Hematopoietic multipotent progenitor cell treated with erythropoietin and hydrocortisone succinate and interleukin-3 and kit ligand, for 6 days (in vitro differentiated cells): ENCODE measurements around the gene EYS.

Source experiments
- DNase-seq: peaks from one replicate; pipeline ENCODE4 v3.0.0-alpha.2; 2015

Gene EYS

GRCh38 chr6:65191471-65191870 lies 515.6 kb downstream of the EYS start:
- no peak for DNase-seq

- no peak for DNase-seq
Measured at GRCh38 chr6:65189236-65189881, 517.7 kb downstream of the EYS start.

DNA sequence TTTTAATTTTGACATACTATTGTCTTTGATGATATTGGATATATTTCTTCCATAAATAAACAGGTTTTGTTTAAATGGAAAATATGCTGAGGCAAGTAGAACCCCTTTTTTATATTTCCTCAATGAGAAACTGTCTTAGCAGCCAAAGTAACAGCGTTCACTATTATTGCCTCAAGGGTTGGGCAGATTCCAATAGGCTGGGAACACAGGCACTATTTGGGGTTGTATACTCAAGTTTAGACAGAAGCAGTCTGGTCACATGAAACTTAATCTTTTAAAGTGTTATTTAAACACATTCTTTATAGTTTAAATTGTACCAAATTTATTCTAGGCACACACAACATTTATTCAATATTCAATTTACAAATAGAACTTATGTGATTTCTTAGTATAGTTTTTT lies 520.2 kb downstream of the EYS start:
- no peak for DNase-seq

DNA sequence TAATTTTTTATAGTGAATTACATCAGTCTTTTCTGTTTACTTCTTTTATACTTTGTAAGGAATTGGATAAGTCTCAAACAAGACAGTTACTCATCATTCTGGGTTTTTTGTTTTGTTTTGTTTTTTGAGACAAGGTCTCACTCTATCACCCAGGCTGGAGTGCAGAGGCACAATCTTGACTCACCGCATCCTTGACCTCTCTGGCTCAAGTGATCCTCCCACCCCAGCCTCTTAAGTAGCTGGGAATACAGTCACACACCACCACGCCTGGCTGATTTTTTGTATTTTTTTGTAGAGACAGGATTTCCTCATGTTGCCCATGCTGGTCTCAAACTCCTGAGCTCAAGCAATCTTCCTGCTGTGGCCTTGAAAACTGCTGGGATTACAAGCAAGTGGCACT lies 524.3 kb downstream of the EYS start:
- no peak for DNase-seq

DNA sequence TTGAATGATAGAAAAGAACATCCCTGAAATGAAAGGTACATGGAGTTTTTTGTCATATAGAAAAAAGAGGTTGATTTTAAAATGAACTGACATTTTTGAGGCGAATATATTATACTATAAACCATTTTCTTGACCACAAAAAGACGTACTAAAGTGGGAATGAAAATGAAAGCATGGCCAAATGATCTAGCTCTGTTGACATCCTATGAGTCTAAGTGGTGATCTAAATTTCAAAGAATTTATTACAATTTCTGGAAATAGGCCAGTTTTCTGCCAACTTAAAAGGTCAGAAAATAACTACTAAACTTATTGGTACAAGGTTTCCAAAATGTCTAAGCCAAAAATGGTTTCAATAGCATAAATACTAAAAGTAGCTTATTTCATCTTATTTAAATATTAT lies 536.8 kb downstream of the EYS start:
- no peak for DNase-seq

- no peak for DNase-seq
Measured at GRCh38 chr6:65161661-65162060, 545.4 kb downstream of the EYS start.

- DNase-seq = no peak
Measured at GRCh38 chr6:65157025-65157424, 550.0 kb downstream of the EYS start.

GRCh38 chr6:65155083-65155482 lies 551.9 kb downstream of the EYS start:
- DNase-seq = no peak

DNA sequence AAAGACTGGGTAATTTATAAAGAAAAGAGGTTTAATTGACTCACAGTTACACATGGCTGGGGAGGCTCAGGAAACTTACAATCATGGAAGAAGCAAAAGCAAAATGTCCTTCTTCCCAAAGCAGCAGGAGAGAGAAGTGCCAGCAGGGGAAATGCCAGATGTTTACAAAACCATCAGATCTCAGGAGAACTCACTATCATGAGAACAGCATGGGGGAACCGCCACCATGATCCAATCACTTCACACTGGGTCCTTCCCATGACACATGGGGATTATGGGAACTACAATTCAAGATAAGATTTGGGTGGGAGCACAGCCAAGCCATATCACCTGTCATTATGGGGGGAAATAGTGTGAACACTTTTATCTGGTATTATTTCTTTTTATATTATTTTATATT lies 557.2 kb downstream of the EYS start:
- no peak for DNase-seq

GRCh38 chr6:65148839-65149238 lies 558.2 kb downstream of the EYS start:
- DNase-seq = no peak

DNA sequence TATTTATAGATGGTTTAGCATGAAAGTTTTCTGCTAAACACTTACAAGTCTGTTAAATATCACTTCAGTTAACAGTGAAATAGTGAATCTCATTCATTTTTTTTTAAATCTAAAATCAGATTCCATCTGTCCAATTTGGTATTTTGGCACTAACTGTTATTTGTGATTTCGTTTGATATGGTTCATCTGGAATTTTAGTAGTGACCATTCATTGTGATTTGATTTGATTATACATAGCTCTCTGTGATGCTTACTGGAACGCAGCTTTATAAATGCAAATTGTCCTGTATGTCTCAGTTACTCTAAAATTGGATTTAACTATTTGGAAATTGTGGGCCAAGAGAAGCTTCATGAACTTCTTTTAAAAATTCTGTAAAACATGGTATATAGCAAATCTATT lies 571.5 kb downstream of the EYS start:
- no peak for DNase-seq

- no peak for DNase-seq
Measured at GRCh38 chr6:65126667-65127066, 580.4 kb downstream of the EYS start.

DNA sequence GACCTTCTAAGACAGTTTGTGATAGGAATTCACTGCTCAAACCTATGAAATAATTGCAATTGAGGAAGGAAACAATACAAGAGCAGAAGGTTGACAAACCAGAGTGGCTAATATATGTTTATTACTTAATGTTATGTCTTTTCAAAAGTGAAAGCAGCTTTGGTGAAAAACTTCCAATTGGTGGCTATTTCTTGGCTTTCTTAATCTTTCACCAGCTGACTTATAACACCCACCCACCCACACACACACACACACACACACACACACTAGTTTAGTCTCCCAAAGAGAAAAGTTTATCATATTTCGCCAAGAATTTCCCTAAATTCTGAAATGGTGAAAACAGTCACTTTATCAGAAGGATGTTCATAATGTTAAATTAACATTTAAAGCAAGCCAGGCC lies 583.5 kb downstream of the EYS start:
- DNase-seq = no peak

DNA sequence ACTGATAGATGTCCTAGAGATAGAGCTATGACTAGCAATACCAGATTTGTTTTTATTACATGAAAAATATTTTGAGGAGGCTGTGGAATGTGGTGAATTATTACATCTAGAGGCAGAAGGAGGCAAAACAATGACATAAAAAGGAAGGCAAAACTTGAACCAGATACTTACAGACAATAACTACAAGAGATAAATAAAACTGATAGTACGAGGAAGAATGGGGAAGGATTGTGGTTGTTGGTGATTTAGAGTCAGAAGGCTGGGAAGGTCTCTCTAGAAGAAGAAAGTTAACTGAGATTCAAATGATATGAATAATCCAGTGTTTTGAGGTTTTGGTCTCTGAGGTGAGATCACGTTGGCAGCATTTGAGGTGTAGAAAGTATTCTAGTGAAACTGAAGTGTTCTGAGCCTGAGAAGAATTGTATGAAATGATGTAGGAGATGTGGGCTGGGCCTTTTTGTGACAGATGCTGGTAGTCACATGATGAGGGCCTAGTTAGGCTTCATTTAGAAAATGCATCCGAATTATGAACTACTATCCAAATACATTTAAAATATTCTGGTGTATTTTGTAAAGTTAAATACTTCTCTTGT lies 589.1 kb downstream of the EYS start:
- no peak for DNase-seq

- no peak for DNase-seq
Measured at GRCh38 chr6:65116326-65116725, 590.7 kb downstream of the EYS start.

DNA sequence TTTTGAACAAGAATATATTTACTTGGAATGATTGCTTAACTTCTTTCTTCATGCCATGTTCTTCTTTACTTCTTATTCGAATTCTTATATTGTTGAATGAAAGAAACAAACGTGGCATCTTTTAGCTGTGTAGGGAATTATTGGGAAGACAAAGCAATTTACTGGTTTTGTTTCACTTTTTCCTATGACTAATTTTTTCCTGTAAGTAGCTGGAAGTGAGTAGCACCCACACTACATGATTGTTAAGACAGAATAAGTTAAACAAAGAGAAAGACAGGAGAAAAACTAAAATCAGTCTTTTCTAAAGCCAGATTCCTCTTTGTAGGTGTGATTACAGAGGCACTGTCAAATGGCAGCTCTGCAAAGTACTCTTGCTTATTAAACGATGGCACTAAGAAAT lies 593.4 kb downstream of the EYS start:
- DNase-seq = no peak

DNA sequence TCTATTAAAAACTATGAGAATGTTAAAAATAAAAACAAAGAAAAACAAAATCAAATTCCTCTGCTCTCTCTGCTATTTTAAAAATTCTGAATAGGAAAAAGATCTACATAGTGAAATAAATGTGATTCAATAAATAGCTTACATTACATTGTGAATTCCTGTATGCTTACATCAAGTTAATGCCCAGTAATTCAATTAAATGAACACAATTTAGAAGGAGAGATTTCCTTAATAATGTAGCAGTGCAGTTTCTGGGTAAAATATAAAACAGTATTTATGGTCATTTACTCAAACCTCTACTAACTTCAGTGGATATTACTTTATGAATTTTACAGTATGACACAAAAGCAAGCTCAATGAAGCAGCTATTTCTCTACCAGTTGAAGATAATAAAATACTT lies 594.6 kb downstream of the EYS start:
- DNase-seq = no peak

- no peak for DNase-seq
Measured at GRCh38 chr6:65110031-65110430, 597.0 kb downstream of the EYS start.

GRCh38 chr6:65098349-65098748 lies 608.7 kb downstream of the EYS start:
- DNase-seq = no peak

DNA sequence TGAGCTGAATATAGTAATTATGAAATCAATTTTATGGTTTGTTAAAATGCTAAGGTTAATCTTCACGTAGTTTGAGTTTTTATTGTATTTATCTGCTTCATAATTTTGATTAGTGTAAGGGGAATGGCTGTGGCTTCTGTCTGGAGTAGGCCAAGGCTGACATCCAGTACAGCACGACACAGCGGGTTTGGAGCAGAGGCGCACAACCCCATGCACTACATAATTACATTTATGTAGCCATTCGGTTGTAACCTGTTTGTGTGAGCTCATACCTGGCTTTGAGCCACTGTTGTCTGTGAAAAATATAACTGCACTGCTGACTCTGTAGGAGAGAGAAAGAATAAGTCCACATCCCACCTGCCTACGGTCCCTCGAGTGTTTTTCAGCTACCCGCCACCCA lies 615.5 kb downstream of the EYS start:
- DNase-seq = no peak

- DNase-seq = no peak
Measured at GRCh38 chr6:65088575-65088974, 618.5 kb downstream of the EYS start.

DNA sequence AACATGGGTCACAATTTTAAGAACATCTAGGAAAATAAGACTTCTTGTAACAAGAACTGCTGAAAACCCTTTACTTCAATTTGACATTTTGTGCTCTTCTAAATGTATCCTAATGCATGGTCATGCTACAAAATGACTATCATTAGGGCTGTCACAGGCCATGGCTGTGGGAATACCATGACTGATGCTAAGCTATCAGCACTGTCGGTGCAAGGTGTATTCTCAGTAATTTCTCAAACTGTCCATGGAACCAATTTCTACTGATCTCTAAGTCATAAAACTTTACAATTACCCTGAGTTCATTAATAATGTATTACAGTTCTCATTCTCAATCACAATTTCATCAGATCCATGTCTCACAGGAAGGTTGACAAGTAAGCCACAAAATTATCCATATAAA lies 625.3 kb downstream of the EYS start:
- DNase-seq = no peak

- peak; percentile 1 for DNase-seq
Measured at GRCh38 chr6:65075705-65076230, 631.3 kb downstream of the EYS start.

- no peak for DNase-seq
Measured at GRCh38 chr6:65072500-65072899, 634.5 kb downstream of the EYS start.

DNA sequence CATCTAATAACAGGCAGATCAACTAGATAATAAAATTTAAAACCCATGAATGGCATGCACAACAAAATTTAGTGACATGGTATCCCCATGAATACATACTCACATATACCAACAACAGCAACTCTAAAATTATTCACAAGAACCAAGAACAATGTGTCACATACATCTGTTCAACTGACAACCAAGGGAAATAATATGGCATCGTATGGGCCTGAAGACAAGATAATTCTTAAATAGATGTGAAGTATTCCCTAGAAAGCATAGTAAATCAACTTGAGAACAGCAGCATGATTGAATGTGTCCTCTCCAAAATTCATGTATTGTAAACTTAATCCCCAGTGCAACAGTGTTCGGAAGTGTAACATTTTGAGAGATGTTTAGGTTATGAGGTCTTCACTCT lies 635.5 kb downstream of the EYS start:
- no peak for DNase-seq
